Stimulated activated naive CD8-positive, alpha-beta T cell treated with anti-CD3 and anti-CD28 coated beads, Interleukin-15, amount 100 ng/mL, for 72 hours (primary cell): Measurements from ENCODE around the gene HBE1.
A peak's percentile ranks its signal among the peaks of the same experiment; 100 is the strongest.
"Not testable (repeated sequence)": the region's sequence is repeated elsewhere in the genome, so short reads cannot be mapped to it uniquely, and the experiment has no call there.

ENCODE experiments used
- ATAC-seq: fragments of 150-1000 bp; cut with Tn5 transposase; 2 replicates; pipeline ENCODE4 v1.10.0; 2021; ENCODE audit warnings: mild to moderate bottlenecking, moderate library complexity
- DNase-seq, 2 donors: peaks; one replicate each; pipeline ENCODE4 v3.0.0; 2021 to 2022
- H3K27ac Mint-ChIP-seq, 2 donors: one replicate each; pipeline ENCODE4 v1.8.0; 2022; ENCODE audit warnings: mild to moderate bottlenecking in 2 of 2, mixed read lengths in 2 of 2, moderate library complexity in 2 of 2
- H3K27me3 Mint-ChIP-seq: one replicate; pipeline ENCODE4 v1.8.0; 2022; ENCODE audit warnings: mixed read lengths
- H3K4me1 Mint-ChIP-seq: one replicate; pipeline ENCODE4 v1.8.0; 2022; ENCODE audit warnings: mild to moderate bottlenecking, mixed read lengths
- H3K4me3 Mint-ChIP-seq, 2 donors: one replicate each; pipeline ENCODE4 v1.8.0; 2022; ENCODE audit warnings: mild to moderate bottlenecking in 2 of 2, mixed read lengths in 2 of 2, moderate library complexity in 1 of 2
- H3K9me3 Mint-ChIP-seq, 2 donors: one replicate each; pipeline ENCODE4 v1.8.0; 2022; ENCODE audit warnings: mixed read lengths in 2 of 2

Gene HBE1

DNA sequence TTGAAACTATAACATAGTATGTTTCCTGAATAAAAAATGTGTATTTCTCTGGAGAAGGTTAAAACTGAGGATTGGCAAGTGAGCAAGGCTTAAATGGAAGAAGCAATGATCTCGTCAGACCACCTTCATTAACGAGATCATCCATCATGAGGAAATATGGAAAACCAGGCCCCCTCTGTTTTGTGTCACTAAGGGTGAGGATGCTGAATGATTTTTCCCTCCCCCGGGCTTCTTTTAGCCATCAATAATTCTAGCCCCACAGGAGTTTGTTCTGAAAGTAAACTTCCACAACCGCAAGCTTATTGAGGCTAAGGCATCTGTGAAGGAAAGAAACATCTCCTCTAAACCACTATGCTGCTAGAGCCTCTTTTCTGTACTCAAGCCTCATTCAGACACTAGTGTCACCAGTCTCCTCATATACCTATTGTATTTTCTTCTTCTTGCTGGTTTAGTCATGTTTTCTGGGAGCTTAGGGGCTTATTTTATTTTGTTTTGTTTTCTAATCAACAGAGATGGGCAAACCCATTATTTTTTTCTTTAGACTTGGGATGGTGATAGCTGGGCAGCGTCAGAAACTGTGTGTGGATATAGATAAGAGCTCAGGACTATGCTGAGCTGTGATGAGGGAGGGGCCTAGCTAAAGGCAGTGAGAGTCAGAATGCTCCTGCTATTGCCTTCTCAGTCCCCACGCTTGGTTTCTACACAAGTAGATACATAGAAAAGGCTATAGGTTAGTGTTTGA is 5.8 kb upstream of the HBE1 start:
- Mint-ChIP-seq H3K27me3 (no peaks in the 10 kb centered on the region), H3K9me3 (no peaks in the 10 kb centered on the region)

DNA sequence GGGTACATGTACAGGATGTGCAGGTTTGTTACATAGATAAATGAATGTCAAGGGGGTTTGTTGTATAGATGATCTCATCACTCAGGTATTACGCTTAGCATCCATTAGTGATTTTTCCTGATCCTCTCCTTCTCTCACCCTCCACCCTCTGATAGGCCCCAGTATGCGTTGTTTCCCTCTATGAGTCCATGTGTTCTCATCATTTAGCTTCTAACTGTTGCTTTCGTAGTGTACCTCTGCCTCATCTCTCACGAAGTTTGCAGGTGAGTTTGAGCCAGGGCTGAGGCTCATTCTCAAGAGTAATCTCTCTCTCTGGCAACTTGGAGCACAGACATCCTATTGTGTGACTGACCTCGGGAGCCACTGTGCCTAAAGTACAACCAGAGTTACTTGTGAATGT is 4.7 kb upstream of the HBE1 start:
- ATAC-seq (no peak), DNase-seq (no peak)
- no peaks in the 10 kb centered on the region for H3K27me3 Mint-ChIP-seq
- H3K4me3 Mint-ChIP-seq = no peak overlapping the region
- H3K4me1 Mint-ChIP-seq = no peaks in the 10 kb centered on the region
- no peaks in the 10 kb centered on the region for H3K9me3 Mint-ChIP-seq
- no peak overlapping the region for H3K27ac Mint-ChIP-seq

More for the DNA sequence above, 5.8 kb upstream of the HBE1 start:
- H3K27ac Mint-ChIP-seq = no peak overlapping the region
- DNase-seq (no peak), ATAC-seq (no peak)
- no peak overlapping the region for H3K4me3 Mint-ChIP-seq
- peaks cover 2% of the 10 kb centered on the region for H3K4me1 Mint-ChIP-seq

DNA sequence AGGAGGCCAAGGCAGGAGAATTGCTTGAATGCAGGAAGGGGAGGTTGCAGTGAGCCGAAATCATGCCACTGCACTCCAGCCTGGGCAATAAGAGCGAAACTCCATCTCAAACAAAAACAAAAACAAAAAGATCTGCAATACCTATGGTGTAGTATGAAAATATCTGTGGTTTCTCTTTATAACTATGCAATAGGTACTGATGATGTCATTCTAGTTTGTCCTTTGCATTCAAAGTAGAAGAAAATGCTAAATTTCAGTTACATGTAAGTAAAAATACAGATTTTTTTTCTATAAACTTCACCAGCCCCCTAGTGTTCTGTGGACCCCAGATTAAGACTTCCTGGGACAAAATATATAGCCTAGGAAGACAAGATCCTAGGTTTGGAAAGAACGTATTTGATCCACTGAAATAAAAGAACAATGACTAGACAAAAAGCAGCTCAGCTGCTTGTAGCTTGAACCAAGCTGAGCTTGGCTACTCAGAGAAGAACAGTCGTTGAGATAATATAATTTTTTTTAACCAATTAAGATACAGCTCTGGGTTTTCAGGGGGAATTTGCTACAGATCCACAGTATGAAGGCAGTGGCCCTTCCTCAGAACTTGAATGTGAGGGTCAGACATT is 2.8 kb upstream of the HBE1 start:
- Mint-ChIP-seq H3K4me1 (no peaks in the 10 kb centered on the region), H3K4me3 (no peak overlapping the region), H3K27me3 (no peaks in the 10 kb centered on the region), H3K27ac (no peak overlapping the region), H3K9me3 (no peaks in the 10 kb centered on the region)
- no peak for DNase-seq
- no peak for ATAC-seq

DNA sequence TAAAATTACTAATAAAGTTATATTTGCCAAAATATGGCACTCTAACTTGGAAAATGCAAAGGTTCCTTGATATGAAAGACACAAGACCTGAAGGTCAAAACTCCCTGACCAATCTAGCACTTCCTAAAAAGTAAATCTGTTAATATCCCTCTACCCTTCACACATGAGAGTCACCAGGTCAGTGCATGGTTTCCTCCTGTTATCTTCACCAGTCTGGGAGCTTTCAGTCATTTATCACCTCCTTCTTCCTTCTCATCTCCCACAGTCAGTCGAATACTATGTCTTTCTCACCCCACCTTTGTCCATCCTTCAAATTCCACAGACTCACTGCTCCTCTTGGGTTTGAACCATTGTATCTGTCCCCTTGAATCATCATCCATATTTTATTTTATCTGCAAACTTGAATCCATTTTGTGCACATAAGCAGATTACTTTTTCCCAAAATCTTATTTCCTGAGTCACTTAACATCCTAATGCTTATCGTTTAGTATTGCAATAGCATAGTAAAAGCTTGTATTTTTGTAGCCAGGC is 2.6 kb downstream of the HBE1 start:
- ATAC-seq = no peak
- no peak for DNase-seq
- H3K27ac Mint-ChIP-seq = no peak overlapping the region
- H3K4me1 Mint-ChIP-seq = no peaks in the 10 kb centered on the region
- H3K27me3 Mint-ChIP-seq = no peaks in the 10 kb centered on the region
- H3K4me3 Mint-ChIP-seq = no peak overlapping the region
- no peaks in the 10 kb centered on the region for H3K9me3 Mint-ChIP-seq

DNA sequence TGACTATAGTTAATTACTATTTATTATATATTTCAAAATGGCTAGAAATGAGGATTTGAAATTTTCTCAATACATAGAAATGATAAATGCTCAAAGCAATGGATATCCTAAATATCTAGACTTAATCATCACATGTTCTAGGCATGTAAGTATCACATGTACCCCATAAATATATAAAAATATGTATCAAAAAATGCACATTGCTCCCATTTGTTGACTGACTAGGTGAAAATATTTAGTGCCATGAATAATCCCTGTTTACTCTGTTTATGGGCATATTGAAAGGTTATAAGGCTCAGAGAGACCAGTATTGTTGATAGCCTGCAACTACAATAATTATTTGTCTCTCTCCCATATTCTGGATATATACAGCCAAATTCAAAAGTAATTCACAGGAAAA is 3.1 kb downstream of the HBE1 start:
- no peak overlapping the region for H3K27ac Mint-ChIP-seq
- no peak overlapping the region for H3K4me3 Mint-ChIP-seq
- H3K4me1 Mint-ChIP-seq = no peaks in the 10 kb centered on the region
- H3K27me3 Mint-ChIP-seq = no peaks in the 10 kb centered on the region
- ATAC-seq (no peak), DNase-seq (no peak)
- H3K9me3 Mint-ChIP-seq = no peaks in the 10 kb centered on the region

DNA sequence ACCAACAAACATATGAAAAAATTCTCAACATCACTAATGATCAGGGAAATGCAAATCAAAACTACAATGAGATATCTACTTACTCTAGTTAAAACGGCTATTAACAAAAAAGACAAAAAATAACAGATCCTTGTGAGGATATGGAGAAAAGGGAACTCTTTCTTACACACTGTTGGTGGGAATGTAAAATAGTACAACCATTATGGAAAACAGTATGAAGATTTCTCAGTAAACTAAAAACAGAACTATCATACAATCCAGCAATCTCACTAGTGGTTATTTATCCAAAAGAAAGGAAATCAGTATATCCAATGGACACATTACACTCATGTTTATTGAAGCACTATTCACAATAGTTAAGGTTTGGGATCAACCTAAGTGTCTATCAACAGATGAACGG is 3.9 kb downstream of the HBE1 start:
- DNase-seq = no peak
- no peak overlapping the region for H3K27ac Mint-ChIP-seq
- H3K27me3 Mint-ChIP-seq = no peaks in the 10 kb centered on the region
- H3K9me3 Mint-ChIP-seq = no peaks in the 10 kb centered on the region
- ATAC-seq = no peak
- no peaks in the 10 kb centered on the region for H3K4me1 Mint-ChIP-seq
- H3K4me3 Mint-ChIP-seq = no peak overlapping the region

DNA sequence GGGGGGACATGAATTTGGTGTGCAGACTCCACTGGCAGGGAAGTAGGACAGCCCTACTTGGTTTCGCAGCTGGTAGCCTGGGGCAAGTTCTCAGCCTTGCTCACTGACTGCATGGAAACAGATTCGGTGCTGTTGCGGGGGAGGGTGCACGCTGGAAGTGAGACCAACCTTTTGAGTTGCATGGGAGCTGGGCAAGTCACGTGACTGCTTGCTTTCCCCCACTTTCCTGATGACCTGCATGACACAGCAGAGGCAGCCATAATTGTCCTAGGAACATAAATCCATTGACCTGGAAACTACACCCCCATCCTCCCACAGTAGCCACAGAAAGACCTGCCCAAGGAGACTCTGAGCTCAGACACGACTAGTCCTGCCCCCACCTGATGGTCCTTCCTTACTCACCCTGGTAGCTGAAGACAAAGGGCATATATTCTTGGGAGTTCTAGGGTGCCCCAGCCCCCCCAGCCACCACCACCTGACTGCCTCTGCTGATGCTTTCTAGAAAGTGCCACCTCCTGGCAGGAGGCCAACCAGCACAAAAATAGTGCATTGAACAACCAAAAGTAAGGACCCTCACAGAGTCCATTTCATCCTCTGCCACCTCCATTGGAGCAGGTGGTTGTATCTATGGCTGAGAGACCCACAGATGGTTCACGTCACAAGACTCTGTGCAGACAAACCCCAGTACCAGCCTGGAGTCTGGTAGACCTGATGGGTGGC is 11.0 kb downstream of the HBE1 start:
- H3K4me1 Mint-ChIP-seq = no peaks in the 10 kb centered on the region
- peaks cover 0 to 18% of the 10 kb centered on the region in 2 donors for H3K9me3 Mint-ChIP-seq
- no peak overlapping the region for H3K4me3 Mint-ChIP-seq
- ATAC-seq (no peak), DNase-seq (no peak)
- peaks cover 10% of the 10 kb centered on the region for H3K27me3 Mint-ChIP-seq
- H3K27ac Mint-ChIP-seq = no peak overlapping the region

DNA sequence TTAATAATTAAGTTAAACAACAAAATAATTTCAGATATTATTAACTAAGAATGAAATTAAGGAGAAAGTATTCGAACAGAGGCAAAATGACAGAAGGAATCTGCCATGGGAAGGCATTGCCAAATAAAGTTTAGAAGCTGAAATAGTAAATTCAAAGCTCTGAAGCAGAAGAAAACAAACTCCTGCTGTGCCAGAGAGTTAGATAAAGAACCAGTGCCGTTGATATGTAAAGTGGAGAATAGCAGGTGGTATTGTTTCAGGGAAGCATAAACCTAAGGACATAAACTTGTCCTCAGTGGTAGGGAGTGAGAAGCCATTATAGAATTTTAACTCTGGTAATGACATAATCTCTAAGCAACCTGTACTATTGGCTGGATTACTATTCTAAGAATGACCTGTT is 12.4 kb downstream of the HBE1 start:
- H3K27ac Mint-ChIP-seq = no peak overlapping the region
- H3K4me1 Mint-ChIP-seq = no peaks in the 10 kb centered on the region
- peaks cover 10% of the 10 kb centered on the region for H3K27me3 Mint-ChIP-seq
- ATAC-seq (no peak), DNase-seq (no peak)
- no peak overlapping the region for H3K4me3 Mint-ChIP-seq
- peaks cover 0 to 18% of the 10 kb centered on the region in 2 donors for H3K9me3 Mint-ChIP-seq

DNA sequence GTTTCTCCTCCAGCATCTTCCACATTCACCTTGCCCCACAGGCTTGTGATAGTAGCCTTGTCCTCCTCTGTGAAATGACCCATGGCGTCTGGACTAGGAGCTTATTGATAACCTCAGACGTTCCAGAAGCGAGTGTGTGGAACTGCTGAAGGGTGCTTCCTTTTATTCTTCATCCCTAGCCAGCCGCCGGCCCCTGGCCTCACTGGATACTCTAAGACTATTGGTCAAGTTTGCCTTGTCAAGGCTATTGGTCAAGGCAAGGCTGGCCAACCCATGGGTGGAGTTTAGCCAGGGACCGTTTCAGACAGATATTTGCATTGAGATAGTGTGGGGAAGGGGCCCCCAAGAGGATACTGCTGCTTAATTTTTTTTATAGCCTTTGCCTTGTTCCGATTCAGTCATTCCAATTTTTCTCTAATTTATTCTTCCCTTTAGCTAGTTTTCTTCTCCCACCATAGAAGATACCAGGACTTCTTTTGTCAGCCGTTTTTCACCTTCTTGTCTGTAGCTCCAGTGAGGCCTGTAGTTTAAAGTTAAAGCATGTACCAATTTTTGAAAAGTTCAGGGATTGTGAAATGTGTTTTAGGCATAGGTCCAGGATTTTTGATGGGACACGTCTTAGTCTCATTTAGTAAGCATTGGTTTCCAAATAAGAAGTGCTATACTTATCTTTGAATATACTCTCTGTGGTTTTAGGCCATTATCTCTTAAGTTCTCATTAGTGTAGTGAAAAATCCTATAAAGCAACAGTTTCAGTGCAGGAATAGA is 14.9 kb downstream of the HBE1 start, which contains the start of gene HBG2:
Gene HBG2 (minus strand): TSS at position 136 of the 768 bp plus-strand sequence. CDS start 53 bp downstream, at position 83.
- not testable (repeated sequence) for DNase-seq, H3K27ac Mint-ChIP-seq, H3K27me3 Mint-ChIP-seq, H3K4me1 Mint-ChIP-seq, H3K4me3 Mint-ChIP-seq, ATAC-seq
- H3K9me3 Mint-ChIP-seq = peaks cover 0 to 18% of the 10 kb centered on the region in 2 donors

DNA sequence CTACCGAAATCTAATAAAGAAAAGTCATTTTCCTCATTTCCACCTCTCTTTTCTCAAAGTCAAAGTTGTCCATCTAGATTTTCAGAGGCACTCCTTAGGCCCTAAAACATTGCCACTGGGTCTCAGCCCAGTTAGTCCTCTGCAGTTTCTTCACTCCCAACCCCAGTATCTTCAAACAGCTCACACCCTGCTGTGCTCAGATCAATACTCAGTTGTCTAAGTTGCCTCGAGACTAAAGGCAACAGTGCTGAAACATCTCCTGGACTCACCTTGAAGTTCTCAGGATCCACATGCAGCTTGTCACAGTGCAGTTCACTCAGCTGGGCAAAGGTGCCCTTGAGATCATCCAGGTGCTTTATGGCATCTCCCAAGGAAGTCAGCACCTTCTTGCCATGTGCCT is 15.7 kb downstream of the HBE1 start:
- H3K27me3 Mint-ChIP-seq, H3K4me3 Mint-ChIP-seq, H3K4me1 Mint-ChIP-seq, H3K27ac Mint-ChIP-seq, DNase-seq: not testable (repeated sequence)
- peaks cover 0 to 11% of the 10 kb centered on the region in 2 donors for H3K9me3 Mint-ChIP-seq
- peak; percentile 28 for ATAC-seq

DNA sequence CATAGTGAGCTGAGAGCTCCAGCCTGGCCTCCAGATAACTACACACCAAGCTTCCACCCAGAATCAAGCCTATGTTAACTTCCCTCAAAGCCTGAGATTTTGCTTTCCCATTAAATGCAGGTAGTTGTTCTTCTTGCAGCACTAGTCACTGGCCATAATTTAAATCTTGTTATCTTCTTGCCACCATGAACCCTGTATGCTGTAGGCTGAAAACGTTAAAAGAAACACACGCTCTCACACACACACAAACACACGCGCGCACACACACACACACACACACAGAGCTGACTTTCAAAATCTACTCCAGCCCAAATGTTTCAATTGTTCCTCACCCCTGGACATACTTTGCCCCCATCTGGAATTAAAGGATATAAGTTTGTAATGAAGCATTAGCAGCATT is 16.3 kb downstream of the HBE1 start:
- H3K9me3 Mint-ChIP-seq, H3K4me1 Mint-ChIP-seq, H3K27ac Mint-ChIP-seq, ATAC-seq, H3K4me3 Mint-ChIP-seq, H3K27me3 Mint-ChIP-seq, DNase-seq: not testable (repeated sequence)

DNA sequence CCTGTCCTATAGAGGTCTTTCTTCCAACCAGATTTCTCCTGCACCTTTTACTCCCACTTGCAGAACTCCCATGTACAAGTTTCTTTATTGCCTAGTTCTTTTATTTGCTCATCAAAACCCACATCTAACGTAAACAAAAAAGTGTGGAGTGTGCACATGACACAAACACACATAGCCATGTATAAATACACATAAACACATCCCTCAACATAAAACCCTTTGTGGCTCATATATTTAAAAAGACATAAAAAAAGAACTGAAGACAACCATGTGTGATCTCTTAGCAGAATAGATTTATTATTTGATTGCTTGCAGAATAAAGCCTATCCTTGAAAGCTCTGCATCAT is 16.9 kb downstream of the HBE1 start:
- Mint-ChIP-seq H3K4me3 (no peak overlapping the region), H3K9me3 (peaks cover 0 to 5% of the 10 kb centered on the region in 2 donors), H3K27ac (peak overlapping the region in 1 of 2 donors; percentile 2), H3K4me1 (no peaks in the 10 kb centered on the region), H3K27me3 (peaks cover 5% of the 10 kb centered on the region)
- no peak for ATAC-seq
- DNase-seq = no peak

DNA sequence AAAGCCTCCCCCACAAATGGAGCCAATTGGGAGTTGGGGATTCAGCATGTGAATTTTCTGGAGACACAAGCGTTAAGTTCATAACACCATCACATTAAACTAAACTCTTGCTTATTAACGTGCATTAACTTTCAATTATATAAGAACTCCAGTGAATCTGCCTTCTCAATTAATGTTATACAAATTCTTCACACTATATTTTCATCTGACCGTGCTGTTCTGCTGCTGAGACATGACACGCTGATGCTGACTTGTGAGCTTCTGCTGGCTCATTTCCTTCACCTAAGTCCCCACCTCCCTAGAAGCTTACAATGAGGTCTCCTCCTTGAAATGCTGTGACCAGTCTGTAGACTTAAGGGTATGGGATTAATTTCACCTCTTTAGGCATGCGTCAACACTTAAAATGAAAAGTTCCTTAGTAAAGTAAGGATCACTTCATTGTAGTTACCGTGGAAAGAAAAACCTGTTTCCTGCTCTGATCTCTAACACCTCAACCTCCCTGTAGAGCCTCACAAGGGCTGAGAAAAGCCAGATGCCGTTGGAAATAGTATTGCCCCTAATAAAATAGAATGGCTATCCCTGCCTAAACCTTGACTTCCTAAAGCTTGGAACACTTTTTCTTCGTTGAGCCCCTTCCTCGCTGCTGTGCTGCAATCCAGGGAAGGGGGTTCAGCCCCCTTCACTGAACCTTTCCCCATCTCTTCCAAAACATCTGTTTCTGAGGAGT is 17.4 kb downstream of the HBE1 start:
- Mint-ChIP-seq H3K27ac (no peak overlapping the region), H3K4me3 (no peak overlapping the region), H3K9me3 (no peaks in the 10 kb centered on the region), H3K27me3 (no peaks in the 10 kb centered on the region), H3K4me1 (no peaks in the 10 kb centered on the region)
- ATAC-seq (no peak), DNase-seq (no peak)

DNA sequence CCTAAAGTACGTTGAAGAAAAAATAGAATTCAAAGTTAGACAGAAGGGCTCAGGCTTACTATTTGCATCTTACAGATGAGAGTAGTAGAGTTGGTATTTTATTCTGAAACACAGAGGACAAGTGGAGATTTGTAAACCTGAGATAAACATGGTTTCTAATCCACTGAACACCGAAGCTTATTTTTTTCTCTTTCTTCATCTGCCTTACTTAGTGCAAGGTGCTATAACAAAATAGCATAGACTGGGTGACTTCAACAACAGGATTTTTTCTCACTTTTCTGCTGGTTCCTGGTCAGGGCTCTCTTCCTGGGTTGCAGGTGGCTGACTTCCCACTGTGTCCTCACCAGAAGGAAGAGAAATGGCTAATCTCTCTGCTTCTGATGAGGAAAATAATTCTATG is 18.0 kb downstream of the HBE1 start:
- no peaks in the 10 kb centered on the region for H3K9me3 Mint-ChIP-seq
- no peaks in the 10 kb centered on the region for H3K4me1 Mint-ChIP-seq
- no peaks in the 10 kb centered on the region for H3K27me3 Mint-ChIP-seq
- ATAC-seq (no peak), DNase-seq (no peak)
- no peak overlapping the region for H3K4me3 Mint-ChIP-seq
- no peak overlapping the region for H3K27ac Mint-ChIP-seq
